Measurements from ENCODE around the gene AHI1.

- TF ChIP-seq, protein P1, sequence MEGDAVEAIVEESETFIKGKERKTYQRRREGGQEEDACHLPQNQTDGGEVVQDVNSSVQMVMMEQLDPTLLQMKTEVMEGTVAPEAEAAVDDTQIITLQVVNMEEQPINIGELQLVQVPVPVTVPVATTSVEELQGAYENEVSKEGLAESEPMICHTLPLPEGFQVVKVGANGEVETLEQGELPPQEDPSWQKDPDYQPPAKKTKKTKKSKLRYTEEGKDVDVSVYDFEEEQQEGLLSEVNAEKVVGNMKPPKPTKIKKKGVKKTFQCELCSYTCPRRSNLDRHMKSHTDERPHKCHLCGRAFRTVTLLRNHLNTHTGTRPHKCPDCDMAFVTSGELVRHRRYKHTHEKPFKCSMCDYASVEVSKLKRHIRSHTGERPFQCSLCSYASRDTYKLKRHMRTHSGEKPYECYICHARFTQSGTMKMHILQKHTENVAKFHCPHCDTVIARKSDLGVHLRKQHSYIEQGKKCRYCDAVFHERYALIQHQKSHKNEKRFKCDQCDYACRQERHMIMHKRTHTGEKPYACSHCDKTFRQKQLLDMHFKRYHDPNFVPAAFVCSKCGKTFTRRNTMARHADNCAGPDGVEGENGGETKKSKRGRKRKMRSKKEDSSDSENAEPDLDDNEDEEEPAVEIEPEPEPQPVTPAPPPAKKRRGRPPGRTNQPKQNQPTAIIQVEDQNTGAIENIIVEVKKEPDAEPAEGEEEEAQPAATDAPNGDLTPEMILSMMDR (IDR thresholded peaks at IDR 0.05): no peak
- no peak for TF ChIP-seq NR2C2 (CRISPR knock-in tag; IDR thresholded peaks at IDR 0.05)
- TF ChIP-seq, protein P2, sequence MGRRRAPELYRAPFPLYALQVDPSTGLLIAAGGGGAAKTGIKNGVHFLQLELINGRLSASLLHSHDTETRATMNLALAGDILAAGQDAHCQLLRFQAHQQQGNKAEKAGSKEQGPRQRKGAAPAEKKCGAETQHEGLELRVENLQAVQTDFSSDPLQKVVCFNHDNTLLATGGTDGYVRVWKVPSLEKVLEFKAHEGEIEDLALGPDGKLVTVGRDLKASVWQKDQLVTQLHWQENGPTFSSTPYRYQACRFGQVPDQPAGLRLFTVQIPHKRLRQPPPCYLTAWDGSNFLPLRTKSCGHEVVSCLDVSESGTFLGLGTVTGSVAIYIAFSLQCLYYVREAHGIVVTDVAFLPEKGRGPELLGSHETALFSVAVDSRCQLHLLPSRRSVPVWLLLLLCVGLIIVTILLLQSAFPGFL (CRISPR knock-in tag; IDR thresholded peaks at IDR 0.05; ENCODE audit: borderline replicate concordance): no peak
- TF ChIP-seq ESRRA (CRISPR knock-in tag; IDR thresholded peaks at IDR 0.05; ENCODE audit: borderline replicate concordance): no peak
- no peak for TF ChIP-seq NR1H2 (CRISPR knock-in tag; IDR thresholded peaks at IDR 0.05)
- no peak for TF ChIP-seq CREB1 (CRISPR knock-in tag; IDR thresholded peaks at IDR 0.05)
- TF ChIP-seq NFE2L1 (CRISPR knock-in tag; IDR thresholded peaks at IDR 0.05): no peak
- TF ChIP-seq ETV6 (CRISPR knock-in tag; IDR thresholded peaks at IDR 0.05): no peak
- TF ChIP-seq ATF2 (CRISPR knock-in tag; IDR thresholded peaks at IDR 0.05; ENCODE audit: borderline replicate concordance, low read depth): no peak
These were observed 238.6 kb downstream of the AHI1 start for GRCh38 chr6:135258970-135259369.

Measured in WTC11 (cell line).